GM23338 (cell line): ENCODE measurements around the gene LENG9. TPM values are rescaled to one million over a fixed set of nuclear protein-coding genes. Genes with fewer than 3 reads are reported as not detected.

Source experiments
- ATAC-seq: fragments of 200-7000 bp; cut with Tn5 transposase; 3 replicates; pipeline ENCODE4 v1.9.1; 2020
- DNase-seq: peaks from one replicate; pipeline ENCODE4 v3.0.0-alpha.2; 2015; ENCODE audit warnings: low spot score
- H2AFZ ChIP-seq: fragments of 200-600 bp; sonication (generic); 2 replicates; pipeline ENCODE4 v1.8.0; 2016; ENCODE audit warnings: antibody characterized with exemption, mild to moderate bottlenecking, moderate library complexity
- H3F3A ChIP-seq: fragments of 200-600 bp; sonication (generic); replicated peaks from 2 replicates; pipeline ENCODE4 v1.8.0; 2017; ENCODE audit warnings: antibody characterized with exemption, mixed run types, low read depth
- H3K27ac ChIP-seq: fragments of 200-600 bp; sonication (generic); 2 replicates; pipeline ENCODE4 v1.6.1; 2016; ENCODE audit warnings: low read depth
- H3K27me3 ChIP-seq: fragments of 200-600 bp; sonication (generic); 2 replicates; pipeline ENCODE4 v1.8.0; 2016; ENCODE audit warnings: mild to moderate bottlenecking, mixed run types, moderate library complexity; ENCODE audit not compliant: insufficient read depth
- H3K36me3 ChIP-seq: fragments of 200-600 bp; sonication (generic); 2 replicates; pipeline ENCODE4 v1.8.0; 2016; ENCODE audit warnings: mild to moderate bottlenecking; ENCODE audit not compliant: insufficient read depth
- H3K4me1 ChIP-seq: fragments of 200-600 bp; sonication (generic); 2 replicates; pipeline ENCODE4 v1.8.0; 2016; ENCODE audit warnings: mild to moderate bottlenecking, moderate library complexity; ENCODE audit not compliant: insufficient read depth
- H3K4me2 ChIP-seq: fragments of 200-600 bp; sonication (generic); 2 replicates; pipeline ENCODE4 v1.7.1; 2017; ENCODE audit warnings: mixed run types
- H3K4me3 ChIP-seq: fragments of 200-600 bp; sonication (generic); 2 replicates; pipeline ENCODE4 v1.6.1; 2016; ENCODE audit warnings: mixed run types
- H3K79me2 ChIP-seq: fragments of 200-600 bp; sonication (generic); replicated peaks from 2 replicates; pipeline ENCODE4 v1.8.0; 2017; ENCODE audit warnings: mild to moderate bottlenecking; ENCODE audit not compliant: insufficient read depth
- H3K9me2 ChIP-seq: fragments of 200-600 bp; sonication (generic); 2 replicates; pipeline ENCODE4 v1.8.0; 2017; ENCODE audit not compliant: insufficient read depth
- H4K20me1 ChIP-seq: fragments of 200-600 bp; sonication (generic); replicated peaks from 2 replicates; pipeline ENCODE4 v1.8.0; 2017; ENCODE audit warnings: mild to moderate bottlenecking; ENCODE audit not compliant: insufficient read depth
- H3K27ac Mint-ChIP-seq: 2 replicates; pipeline ENCODE4 v1.8.0; 2020; ENCODE audit warnings: inconsistent platforms, mild to moderate bottlenecking, moderate library complexity, mixed read lengths
- H3K27me3 Mint-ChIP-seq: 3 replicates; pipeline ENCODE4 v1.8.0; 2022; ENCODE audit warnings: low read depth, mild to moderate bottlenecking, moderate library complexity, mixed read lengths, inconsistent platforms; ENCODE audit not compliant: insufficient read depth, poor library complexity
- H3K36me3 Mint-ChIP-seq: 3 replicates; pipeline ENCODE4 v1.8.0; 2021; ENCODE audit warnings: low read depth, mild to moderate bottlenecking, inconsistent platforms, moderate library complexity, mixed read lengths
- H3K4me1 Mint-ChIP-seq: 3 replicates; pipeline ENCODE4 v1.8.0; 2020; ENCODE audit warnings: mild to moderate bottlenecking, inconsistent platforms, mixed read lengths
- H3K4me3 Mint-ChIP-seq: 3 replicates; pipeline ENCODE4 v1.8.0; 2021; ENCODE audit warnings: moderate library complexity, mild to moderate bottlenecking, inconsistent platforms, mixed read lengths
- H3K9me3 Mint-ChIP-seq: 3 replicates; pipeline ENCODE4 v1.8.0; 2020; ENCODE audit warnings: moderate library complexity, mild to moderate bottlenecking, inconsistent platforms, mixed read lengths
- JUNB ChIP-seq: IDR thresholded peaks from one replicate; pipeline ENCODE4 v1.6.1; 2016; ENCODE audit warnings: antibody characterized with exemption; ENCODE audit not compliant: unreplicated experiment
- POLR2AphosphoS5 ChIP-seq: IDR thresholded peaks from 2 replicates; pipeline ENCODE4 v1.6.1; 2016; ENCODE audit warnings: antibody characterized with exemption, low read depth
- STAT1 ChIP-seq: IDR thresholded peaks from one replicate; pipeline ENCODE4 v1.6.1; 2016; ENCODE audit warnings: antibody characterized with exemption; ENCODE audit not compliant: unreplicated experiment
- ZNF114 ChIP-seq: fragments of 250-450 bp; sonication (Bioruptor Pico); IDR thresholded peaks from 2 replicates; pipeline ENCODE4 v1.5.0; 2020; ENCODE audit warnings: mild to moderate bottlenecking, moderate library complexity
- ZNF331 ChIP-seq: fragments of 250-450 bp; sonication (Bioruptor Pico); IDR thresholded peaks from 2 replicates; pipeline ENCODE4 v1.5.0; 2020; ENCODE audit warnings: low read depth, mild to moderate bottlenecking, moderate library complexity
- polyA plus RNA-seq: library from polyadenylated mRNA; unstranded; fragments of >200 nt; fragmentation: Nextera tagmentation; extraction: Ambion mirVana; gene quantifications from 2 replicates; pipeline ENCODE4 v1.2.1, GENCODE V29; 2016
- total RNA-seq: library from RNA; depleted of rRNA; stranded (reverse); fragments of >200 nt; shearing (Covaris generic); gene quantifications from 2 replicates; pipeline ENCODE4 v1.2.3, GENCODE V29; 2014
- TF ChIP-seq, protein P1 (sequence below): IDR thresholded peaks from 2 replicates; pipeline ENCODE4 v1.6.1; 2016; ENCODE audit warnings: antibody characterized with exemption
- TF ChIP-seq, protein P2 (sequence below): fragments of 250-450 bp; sonication (Bioruptor Pico); IDR thresholded peaks from 2 replicates; pipeline ENCODE4 v1.5.0; 2020; ENCODE audit warnings: mild to moderate bottlenecking, moderate library complexity

The LENG9 gene
- total and polyA plus RNA-seq, 2 experiments from 2014 or later = 0.26 to 6.4 TPM

DNA sequence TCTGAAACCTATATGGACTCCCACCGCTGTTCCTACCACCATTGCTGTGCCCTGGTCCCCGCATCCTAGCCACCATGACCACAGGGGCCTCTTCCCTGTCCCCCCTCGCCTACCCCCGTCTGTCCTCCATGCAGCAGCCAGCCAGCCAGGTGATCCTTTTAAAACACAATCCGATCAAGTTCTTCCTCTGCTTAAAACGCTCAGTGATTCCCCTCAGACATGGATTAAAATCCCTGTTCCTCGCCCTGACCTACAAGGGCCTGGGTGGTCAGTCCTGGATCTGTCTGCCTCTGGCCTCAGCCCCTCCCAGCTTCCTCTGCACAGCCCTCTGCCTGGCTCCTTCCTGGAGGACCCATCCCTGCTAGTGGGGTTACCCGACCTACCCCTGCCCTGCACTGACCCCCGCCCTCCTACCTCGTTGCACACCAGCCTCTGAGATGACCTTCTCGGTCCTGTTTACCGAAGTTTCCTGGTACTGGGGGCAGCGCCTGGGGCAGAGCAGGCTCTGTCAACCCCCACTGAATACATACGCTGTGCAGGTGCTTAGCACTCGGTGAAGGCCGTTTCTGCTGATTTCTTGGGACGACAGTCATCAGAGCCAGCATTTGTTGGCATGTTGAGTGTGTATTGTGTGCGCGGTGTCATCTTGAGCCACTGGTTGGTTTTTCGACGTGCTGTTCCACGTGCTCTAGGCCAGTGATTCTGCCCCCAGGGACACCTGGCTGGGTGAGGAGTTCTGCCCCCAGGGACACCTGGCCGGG is 29.3 kb downstream of the LENG9 start:
- Mint-ChIP-seq H3K9me3 (no peaks in the 10 kb centered on the region; the same call in 2 of the 3 replicates), H3K4me3 (no peak overlapping the region; the same call in 2 of the 3 replicates), H3K27me3 (peaks cover 31% of the 10 kb centered on the region), H3K27ac (no peak overlapping the region), H3K36me3 (peaks cover 15% of the 10 kb centered on the region), H3K4me1 (peaks cover 48% of the 10 kb centered on the region)
- Histone ChIP-seq H2AFZ (no peak overlapping the region), H3K4me3 (peak overlapping the region; percentile 49; the same call in 1 of the 2 replicates), H3K27ac (no peak overlapping the region), H3K4me1 (peaks cover 25% of the 10 kb centered on the region), H4K20me1 (no peaks in the 10 kb centered on the region; the same call in none of the 2 replicates), H3K79me2 (no peaks in the 10 kb centered on the region), H3F3A (no peaks in the 10 kb centered on the region), H3K9me2 (no peaks in the 10 kb centered on the region), H3K4me2 (peak overlapping the region; percentile 78), H3K27me3 (0 out of 2 replicates have a peak, but pooled peaks cover 3% of the 10 kb centered on the region), H3K36me3 (no peaks in the 10 kb centered on the region)
- peak; percentile 21 for DNase-seq
- TF ChIP-seq JUNB = no peak
- ATAC-seq = no peak

DNA sequence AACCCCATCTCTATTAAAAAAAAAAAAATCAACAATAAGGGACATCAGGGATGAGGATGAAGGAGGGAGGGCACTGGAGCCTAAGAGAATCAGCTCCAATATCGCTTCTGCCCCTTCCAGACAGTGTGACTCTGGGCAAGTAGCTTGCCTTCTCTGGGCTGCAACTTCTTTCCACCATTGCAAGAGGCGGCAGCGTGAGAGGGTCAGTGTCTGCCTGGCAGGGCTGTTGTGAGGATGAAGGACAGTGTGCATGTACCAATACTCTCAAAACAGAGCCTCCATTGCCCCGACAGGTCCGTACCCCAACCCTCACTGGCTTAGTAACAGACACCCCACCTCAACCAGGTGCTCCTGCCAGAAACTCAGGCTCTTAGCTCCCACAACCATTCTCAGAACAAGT is 29.9 kb downstream of the LENG9 start:
- 0 out of 2 replicates have a peak, but pooled peaks cover 3% of the 10 kb centered on the region for H3K27me3 ChIP-seq
- H3K9me2 ChIP-seq = no peaks in the 10 kb centered on the region
- TF ChIP-seq STAT1 (no peak), ZNF114 (CRISPR knock-in tag) (no peak), ZNF331 (no peak), POLR2AphosphoS5 (no peak)
- TF ChIP-seq, protein P1, sequence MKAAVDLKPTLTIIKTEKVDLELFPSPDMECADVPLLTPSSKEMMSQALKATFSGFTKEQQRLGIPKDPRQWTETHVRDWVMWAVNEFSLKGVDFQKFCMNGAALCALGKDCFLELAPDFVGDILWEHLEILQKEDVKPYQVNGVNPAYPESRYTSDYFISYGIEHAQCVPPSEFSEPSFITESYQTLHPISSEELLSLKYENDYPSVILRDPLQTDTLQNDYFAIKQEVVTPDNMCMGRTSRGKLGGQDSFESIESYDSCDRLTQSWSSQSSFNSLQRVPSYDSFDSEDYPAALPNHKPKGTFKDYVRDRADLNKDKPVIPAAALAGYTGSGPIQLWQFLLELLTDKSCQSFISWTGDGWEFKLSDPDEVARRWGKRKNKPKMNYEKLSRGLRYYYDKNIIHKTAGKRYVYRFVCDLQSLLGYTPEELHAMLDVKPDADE = no peak
- TF ChIP-seq, protein P2, sequence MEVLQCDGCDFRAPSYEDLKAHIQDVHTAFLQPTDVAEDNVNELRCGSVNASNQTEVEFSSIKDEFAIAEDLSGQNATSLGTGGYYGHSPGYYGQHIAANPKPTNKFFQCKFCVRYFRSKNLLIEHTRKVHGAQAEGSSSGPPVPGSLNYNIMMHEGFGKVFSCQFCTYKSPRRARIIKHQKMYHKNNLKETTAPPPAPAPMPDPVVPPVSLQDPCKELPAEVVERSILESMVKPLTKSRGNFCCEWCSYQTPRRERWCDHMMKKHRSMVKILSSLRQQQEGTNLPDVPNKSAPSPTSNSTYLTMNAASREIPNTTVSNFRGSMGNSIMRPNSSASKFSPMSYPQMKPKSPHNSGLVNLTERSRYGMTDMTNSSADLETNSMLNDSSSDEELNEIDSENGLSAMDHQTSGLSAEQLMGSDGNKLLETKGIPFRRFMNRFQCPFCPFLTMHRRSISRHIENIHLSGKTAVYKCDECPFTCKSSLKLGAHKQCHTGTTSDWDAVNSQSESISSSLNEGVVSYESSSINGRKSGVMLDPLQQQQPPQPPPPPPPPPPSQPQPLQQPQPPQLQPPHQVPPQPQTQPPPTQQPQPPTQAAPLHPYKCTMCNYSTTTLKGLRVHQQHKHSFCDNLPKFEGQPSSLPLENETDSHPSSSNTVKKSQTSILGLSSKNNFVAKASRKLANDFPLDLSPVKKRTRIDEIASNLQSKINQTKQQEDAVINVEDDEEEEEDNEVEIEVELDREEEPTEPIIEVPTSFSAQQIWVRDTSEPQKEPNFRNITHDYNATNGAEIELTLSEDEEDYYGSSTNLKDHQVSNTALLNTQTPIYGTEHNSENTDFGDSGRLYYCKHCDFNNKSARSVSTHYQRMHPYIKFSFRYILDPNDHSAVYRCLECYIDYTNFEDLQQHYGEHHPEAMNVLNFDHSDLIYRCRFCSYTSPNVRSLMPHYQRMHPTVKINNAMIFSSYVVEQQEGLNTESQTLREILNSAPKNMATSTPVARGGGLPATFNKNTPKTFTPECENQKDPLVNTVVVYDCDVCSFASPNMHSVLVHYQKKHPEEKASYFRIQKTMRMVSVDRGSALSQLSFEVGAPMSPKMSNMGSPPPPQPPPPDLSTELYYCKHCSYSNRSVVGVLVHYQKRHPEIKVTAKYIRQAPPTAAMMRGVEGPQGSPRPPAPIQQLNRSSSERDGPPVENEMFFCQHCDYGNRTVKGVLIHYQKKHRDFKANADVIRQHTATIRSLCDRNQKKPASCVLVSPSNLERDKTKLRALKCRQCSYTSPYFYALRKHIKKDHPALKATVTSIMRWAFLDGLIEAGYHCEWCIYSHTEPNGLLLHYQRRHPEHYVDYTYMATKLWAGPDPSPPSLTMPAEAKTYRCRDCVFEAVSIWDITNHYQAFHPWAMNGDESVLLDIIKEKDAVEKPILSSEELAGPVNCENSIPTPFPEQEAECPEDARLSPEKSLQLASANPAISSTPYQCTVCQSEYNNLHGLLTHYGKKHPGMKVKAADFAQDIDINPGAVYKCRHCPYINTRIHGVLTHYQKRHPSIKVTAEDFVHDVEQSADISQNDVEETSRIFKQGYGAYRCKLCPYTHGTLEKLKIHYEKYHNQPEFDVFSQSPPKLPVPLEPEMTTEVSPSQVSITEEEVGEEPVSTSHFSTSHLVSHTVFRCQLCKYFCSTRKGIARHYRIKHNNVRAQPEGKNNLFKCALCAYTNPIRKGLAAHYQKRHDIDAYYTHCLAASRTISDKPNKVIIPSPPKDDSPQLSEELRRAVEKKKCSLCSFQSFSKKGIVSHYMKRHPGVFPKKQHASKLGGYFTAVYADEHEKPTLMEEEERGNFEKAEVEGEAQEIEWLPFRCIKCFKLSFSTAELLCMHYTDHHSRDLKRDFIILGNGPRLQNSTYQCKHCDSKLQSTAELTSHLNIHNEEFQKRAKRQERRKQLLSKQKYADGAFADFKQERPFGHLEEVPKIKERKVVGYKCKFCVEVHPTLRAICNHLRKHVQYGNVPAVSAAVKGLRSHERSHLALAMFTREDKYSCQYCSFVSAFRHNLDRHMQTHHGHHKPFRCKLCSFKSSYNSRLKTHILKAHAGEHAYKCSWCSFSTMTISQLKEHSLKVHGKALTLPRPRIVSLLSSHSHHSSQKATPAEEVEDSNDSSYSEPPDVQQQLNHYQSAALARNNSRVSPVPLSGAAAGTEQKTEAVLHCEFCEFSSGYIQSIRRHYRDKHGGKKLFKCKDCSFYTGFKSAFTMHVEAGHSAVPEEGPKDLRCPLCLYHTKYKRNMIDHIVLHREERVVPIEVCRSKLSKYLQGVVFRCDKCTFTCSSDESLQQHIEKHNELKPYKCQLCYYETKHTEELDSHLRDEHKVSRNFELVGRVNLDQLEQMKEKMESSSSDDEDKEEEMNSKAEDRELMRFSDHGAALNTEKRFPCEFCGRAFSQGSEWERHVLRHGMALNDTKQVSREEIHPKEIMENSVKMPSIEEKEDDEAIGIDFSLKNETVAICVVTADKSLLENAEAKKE (CRISPR knock-in tag) = no peak
- Mint-ChIP-seq H3K4me1 (peaks cover 47% of the 10 kb centered on the region), H3K27me3 (peaks cover 27% of the 10 kb centered on the region), H3K4me3 (no peak overlapping the region; the same call in 2 of the 3 replicates), H3K9me3 (no peaks in the 10 kb centered on the region; the same call in 2 of the 3 replicates), H3K27ac (no peak overlapping the region), H3K36me3 (peaks cover 15% of the 10 kb centered on the region)
- no peak for DNase-seq
- no peaks in the 10 kb centered on the region; the same call in none of the 2 replicates for H4K20me1 ChIP-seq
- H3F3A ChIP-seq = no peaks in the 10 kb centered on the region
- H3K4me1 ChIP-seq = peaks cover 25% of the 10 kb centered on the region
- no peak overlapping the region for H2AFZ ChIP-seq
- no peak for ATAC-seq
- H3K27ac ChIP-seq = no peak overlapping the region
- H3K36me3 ChIP-seq = no peaks in the 10 kb centered on the region
- H3K4me3 ChIP-seq = no peak overlapping the region
- H3K79me2 ChIP-seq = no peaks in the 10 kb centered on the region
- H3K4me2 ChIP-seq = no peak overlapping the region
